NCI-H446 treated with DMSO at 0.1 percent for 48 hours (cell line): ENCODE measurements around the gene ANHX.

Experiments used
- DNase-seq: peaks from one replicate; lab custom pipeline; 2025; lab: John Stamatoyannopoulos, UW

The ANHX gene

DNA sequence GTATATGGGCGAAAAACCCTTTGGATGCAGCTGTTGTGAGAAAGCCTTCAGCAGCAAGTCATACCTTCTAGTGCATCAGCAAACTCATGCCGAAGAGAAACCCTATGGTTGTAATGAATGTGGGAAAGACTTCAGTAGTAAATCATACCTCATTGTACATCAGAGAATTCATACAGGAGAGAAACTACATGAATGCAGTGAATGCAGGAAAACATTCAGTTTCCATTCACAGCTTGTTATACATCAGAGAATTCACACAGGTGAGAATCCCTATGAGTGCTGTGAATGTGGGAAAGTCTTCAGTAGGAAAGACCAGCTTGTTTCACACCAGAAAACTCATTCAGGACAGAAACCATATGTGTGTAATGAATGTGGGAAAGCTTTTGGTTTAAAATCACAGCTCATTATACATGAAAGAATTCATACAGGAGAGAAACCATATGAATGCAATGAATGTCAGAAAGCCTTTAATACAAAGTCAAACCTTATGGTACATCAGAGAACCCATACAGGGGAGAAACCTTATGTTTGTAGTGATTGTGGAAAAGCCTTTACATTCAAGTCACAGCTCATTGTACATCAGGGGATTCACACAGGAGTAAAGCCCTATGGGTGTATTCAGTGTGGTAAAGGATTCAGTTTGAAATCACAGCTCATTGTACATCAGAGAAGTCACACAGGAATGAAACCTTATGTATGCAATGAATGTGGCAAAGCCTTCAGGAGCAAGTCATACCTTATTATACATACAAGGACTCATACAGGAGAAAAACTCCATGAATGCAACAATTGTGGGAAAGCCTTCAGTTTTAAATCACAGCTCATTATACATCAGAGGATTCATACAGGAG is 33.0 kb downstream of the ANHX start:
- no peak for DNase-seq

GRCh38 chr12:133201888-133202287 is 33.8 kb downstream of the ANHX start:
- DNase-seq, result no peak

DNA sequence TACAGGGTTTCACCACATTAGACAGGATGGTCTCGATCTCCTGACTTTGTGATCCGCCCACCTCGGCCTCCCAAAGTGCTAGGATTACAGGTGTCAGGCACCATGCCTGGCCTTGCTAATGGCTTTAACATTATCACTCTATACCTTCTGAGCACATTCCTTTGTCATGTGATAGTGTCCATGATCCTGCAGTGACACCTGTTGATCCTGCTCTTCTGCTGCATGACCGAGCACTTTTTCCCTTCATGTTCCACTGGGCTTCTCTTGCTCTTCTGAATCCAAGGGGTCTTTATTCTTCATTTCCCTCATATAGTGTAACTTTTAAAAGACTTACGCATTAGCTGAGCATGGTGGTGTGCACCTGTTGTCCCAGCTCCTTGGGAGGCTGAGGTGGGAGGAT is 42.8 kb downstream of the ANHX start:
- no peak for DNase-seq

DNA sequence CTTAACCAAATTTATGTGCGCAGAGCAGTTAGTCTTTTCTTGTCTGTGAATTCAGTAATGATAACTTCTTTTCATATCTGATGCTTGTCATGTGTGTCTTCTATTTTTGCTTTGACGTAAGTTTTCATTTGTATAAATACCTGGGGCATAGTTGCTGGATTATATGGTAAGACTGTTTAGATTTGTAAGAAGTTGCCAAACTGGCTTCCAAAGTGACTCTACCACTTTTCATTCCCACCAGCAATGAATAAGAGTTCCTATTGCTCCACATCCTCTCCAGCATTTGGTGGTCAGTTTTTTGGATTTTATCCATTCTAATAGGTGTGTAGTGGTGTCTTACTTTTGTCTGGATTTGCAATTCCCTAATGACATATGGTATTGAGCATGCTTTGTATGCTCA is 45.5 kb downstream of the ANHX start:
- no peak for DNase-seq

DNA sequence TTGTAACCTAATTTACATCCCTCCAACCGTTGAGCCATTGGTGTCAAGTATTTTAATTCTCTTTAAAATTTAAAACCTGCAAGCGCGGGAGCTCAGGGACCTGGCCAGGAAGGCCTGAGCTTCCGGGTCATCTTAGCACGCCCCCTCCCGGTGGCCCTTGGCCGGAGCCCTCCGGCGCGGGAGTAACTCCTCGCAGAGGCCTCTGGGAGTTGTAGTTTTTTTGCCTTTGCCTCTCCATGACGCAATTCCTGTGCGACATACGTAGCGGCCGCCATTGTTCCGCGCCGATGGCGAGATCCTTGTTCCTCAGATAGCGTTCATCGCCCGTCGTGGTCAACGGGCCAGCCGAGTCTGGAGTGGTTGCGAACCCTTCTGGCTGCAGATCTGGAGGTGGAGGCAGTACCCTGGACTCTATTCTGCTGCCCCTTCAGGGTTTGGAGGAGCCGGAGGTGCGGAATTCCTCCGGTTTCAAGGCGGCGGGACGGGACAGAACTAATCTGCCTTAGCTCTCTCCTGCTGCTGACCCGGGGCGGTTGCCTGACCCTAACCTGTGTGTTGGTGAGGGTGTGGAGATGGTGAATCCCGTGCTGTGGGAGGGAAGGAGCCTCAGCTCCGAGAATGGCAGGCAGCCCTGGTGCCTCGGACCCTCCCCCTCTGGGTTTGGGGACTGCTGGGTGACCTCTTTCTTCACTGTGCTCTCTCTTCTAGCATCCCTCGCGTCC is 54.3 kb downstream of the ANHX start, which contains the start of gene ZNF268:
Gene ZNF268, plus strand, starts transcription at position 258 of the 722 bp plus-strand sequence. CDS start 503 bp downstream, outside the sequence.
- DNase-seq, result peak; percentile 65

DNA sequence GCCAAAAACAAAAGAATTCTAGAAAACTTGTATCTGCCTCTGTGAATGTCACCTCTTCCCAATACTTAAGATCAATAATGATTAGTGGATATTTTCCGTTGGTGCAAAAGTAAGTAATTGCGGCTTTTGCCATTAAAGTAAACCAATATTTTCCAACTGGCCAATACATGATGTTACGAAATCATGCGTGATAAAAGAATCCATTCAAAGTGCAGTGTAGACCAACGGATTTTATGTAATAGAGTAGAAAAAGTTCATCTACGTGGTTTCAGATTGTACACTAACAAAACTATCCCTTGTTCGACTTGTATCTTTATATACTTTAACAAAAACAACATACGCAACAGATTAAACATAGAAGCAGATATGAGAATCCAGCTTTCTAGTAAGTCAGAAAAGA is 55.0 kb downstream of the ANHX start:
- DNase-seq, result no peak

- no peak for DNase-seq
Measured at GRCh38 chr12:133174901-133175300, 60.8 kb downstream of the ANHX start.

DNA sequence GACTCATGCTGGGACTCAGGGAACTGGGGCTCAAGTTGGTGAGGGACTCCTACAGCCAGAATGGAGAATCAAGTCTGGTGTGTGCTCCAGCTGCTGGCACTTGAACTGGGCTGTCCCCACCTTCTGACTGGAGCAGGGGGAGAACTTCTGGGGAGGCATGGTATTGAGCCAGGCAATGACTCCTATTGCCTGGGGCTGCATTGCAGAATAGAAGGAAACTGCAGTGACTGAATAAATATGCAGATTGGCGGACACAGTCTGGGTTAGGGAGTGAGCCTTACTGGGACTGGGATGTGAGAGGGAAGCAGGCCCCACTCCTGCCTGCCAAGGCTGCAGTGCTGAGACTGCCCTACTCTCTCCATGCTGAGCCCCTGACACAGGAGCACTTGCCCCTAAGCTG is 63.2 kb downstream of the ANHX start:
- DNase-seq, result no peak
